ENCODE measurements around the gene MAGEA1.
"Not testable (repeated sequence)": the region's sequence is repeated elsewhere in the genome, so short reads cannot be mapped to it uniquely, and the experiment has no call there.

The MAGEA1 gene, protein sequence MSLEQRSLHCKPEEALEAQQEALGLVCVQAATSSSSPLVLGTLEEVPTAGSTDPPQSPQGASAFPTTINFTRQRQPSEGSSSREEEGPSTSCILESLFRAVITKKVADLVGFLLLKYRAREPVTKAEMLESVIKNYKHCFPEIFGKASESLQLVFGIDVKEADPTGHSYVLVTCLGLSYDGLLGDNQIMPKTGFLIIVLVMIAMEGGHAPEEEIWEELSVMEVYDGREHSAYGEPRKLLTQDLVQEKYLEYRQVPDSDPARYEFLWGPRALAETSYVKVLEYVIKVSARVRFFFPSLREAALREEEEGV

GRCh38 chrX:153179131-153179530 is at the start of gene MAGEA1:
TSS of gene MAGEA1 (plus strand) at chrX:153179284. CDS start at chrX:153182390, 3,106 bp downstream.
- DNase-seq, result no peak

GRCh38 chrX:153132924-153133323 is 46.2 kb upstream of the MAGEA1 start:
- DNase-seq, result not testable (repeated sequence)

GRCh38 chrX:153139074-153139473 is 40.0 kb upstream of the MAGEA1 start:
- not testable (repeated sequence) for DNase-seq

DNA sequence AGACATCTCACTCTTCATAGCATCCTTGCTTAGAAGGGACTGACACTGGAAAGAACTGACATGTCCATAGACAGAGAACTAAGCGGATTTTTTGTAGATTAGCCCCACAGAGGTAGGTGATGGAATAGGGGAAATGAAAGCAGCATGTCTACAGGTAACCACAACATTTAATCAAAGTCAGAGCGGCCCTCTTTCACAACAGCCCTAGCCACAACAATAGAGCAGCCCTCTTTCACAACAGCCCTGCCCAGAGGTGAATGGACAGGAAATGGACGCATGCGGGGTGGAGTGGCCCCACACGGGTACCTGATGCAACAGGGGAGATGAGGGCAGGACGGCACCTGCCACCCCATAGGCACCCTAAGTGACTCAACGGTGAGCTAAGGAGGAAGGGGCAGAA is 32.8 kb upstream of the MAGEA1 start:
- not testable (repeated sequence) for DNase-seq

DNA sequence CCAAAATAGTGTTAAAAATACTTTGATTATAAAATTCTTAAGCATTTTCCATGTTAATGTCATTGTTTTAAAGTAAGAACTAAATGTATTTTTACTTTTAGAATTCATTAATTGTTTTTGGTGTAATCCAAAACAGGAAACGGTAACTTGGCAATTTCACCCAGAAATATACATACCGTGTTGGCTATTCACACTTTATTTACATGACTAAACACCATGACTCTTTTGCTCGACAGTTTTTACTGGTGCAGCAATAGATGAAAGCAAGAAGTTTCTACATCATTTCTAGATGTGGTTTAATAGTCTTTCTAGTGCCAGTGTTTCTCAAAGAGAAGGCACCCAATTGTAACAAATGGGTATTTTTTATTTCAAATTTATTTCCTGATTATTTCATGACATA is 25.6 kb upstream of the MAGEA1 start:
- no peak for DNase-seq

- DNase-seq, result no peak
Measured at GRCh38 chrX:153157450-153157849, 21.6 kb upstream of the MAGEA1 start.

- no peak for DNase-seq
Measured at GRCh38 chrX:153158319-153158718, 20.8 kb upstream of the MAGEA1 start.

GRCh38 chrX:153161952-153162351 is 17.1 kb upstream of the MAGEA1 start:
- no peak for DNase-seq

DNA sequence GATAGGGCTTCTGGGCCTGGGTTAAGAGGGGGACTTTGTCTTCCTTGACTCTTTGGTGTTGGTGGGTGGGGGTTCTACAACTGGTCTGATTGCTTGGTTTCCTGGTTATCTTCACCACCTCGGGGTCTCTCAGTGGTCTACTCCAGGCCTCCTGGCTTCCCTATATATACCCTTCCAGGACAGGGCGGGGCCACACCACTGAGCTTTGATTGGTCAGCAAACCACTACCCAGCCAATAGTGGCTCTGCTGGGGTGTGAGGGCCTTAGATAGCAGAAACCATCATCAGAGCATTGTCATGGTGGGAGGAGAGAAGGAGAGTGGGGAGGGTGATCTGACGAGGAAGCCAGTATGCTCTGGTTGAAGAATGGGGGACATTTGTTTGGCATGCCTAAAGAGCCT is 14.4 kb upstream of the MAGEA1 start:
- no peak for DNase-seq

- DNase-seq, result not testable (repeated sequence)
Measured at GRCh38 chrX:153168423-153168822, 10.7 kb upstream of the MAGEA1 start.

GRCh38 chrX:153181822-153182221 is 2.7 kb downstream of the MAGEA1 start:
- DNase-seq, result no peak

- no peak for DNase-seq
Measured at GRCh38 chrX:153184787-153185186, 5.7 kb downstream of the MAGEA1 start.

DNA sequence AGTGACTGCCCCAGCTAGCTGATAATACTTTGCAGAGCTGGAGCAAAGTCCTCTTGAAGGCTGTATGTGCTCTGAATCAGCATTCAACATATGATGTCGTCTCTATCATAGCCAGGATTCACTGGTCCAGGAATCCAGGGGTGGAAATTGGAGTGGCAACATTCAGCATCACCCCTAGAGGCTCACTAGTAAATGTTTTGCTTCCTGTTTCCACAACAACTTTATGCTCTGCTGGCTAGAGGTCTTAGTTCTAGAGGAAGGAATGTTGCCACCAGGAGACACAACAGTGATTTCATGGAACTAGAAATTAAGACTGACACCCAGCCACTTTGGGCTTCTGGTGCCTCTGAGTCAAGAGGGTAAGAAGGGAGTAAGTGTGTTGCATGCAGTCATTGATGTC is 11.3 kb downstream of the MAGEA1 start:
- DNase-seq, result no peak

DNA sequence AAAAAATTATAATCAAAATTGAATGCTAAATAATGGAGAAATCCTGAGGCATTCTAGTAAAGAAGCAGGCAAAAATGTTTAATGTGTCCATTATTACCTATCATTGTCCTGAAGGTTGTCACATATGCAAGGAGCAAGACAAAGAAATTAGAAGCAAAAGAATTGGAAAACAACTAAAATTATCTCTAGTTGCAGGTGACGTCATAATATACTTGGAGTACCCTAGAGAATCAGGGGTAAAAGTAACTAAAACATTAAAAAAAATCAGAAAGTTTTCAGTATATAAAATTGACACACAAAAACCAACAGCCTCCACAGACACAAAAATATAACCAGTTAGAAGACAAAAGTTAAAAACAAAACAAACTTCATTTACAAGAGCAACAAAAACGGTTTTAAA is 21.4 kb downstream of the MAGEA1 start:
- no peak for DNase-seq

DNA sequence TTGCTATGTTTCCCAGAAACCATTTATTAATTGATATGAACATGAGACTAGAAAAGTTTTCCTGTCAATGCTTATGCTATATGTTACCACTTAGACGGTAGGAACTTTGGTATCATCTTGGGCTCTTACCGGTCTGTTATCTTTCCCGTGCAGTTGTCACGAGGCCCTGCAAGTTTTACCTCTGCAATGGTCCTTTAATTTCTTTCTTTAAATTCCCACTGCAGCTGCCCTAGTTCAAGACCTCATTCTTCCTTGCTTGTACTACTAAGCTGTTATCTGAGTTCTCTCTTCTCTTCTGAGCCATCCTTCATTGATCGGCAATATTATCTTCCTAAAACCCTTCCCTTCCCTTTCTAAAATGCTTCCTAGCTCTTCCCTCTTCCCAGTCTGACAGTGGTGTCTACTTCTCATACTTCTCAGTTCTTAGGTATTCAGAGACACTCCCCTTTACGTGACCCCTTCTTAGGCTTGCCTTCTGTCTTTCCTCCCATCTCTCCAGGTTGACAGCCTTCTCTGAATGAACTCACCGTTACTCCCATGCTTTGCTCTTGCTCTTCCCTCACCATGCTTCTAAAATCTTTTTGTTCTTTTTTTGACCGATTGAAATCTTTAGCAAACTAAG is 27.5 kb downstream of the MAGEA1 start:
- DNase-seq, result no peak

DNA sequence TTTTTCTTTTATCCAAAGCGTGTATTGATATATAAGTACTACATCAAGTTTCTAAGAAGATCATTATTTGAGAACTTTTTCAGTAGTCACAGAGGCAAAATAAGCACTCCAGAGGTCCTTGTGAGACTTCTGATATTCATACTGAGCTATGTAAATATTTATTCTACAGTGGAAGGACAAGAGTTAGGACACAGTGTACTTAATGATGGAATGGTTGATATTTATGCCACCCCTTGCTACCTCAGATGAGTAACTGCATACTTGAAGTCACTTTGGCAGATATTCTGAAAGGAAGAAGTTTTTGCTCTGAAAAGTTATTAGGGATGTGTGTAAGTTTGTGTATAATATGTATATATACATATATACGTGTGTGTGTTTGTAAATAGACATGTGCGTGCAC is 30.3 kb downstream of the MAGEA1 start:
- no peak for DNase-seq

- DNase-seq, result no peak
Measured at GRCh38 chrX:153214934-153215333, 35.9 kb downstream of the MAGEA1 start.

DNA sequence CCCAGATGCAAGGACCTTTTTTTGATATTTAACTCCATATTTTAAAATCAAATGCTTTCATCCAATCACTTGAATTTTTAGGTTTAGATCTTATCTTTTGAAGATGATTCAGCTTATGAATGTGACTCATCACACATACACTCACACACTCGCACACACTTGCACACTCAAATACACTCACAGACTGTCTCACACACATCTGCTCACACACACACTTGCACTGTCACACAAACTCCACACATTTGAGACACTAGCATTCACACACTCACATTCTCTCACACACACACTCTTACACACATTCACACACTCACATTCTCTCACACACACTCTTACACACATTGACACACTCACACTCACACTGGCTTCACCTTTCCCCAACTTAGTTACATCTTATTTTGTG is 37.8 kb downstream of the MAGEA1 start:
- DNase-seq, result no peak

DNA sequence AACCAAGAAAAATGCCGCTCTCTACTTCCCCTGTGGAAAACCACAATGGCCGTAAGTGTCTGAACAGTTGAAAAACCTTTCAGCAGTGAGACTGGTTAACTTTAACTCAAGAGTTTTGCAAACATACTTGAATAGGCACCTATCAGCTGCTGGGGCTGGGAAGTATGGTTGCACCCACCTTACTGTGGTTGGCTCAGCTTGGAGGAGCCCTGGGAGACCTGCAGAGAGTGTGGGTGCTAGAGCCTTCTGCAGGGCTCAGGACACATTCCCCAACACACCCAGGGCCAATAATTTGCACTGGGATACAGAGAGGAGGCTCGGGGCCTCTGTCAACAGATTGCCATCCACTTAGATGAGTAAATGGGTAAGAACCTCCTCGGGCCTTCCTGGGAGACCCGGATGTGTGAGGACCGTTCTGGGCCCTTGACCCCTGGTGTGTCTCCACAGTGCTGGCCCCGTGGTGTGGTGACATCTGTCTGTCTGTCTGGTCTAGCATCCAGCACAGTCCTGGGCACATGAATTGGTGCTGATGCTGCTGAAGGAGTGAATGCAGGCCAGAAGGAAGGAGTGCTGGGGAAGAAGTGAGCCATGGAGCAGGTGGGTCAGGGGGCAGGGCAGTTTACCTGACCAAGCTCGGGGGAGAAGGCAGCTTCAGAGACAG is 46.5 kb downstream of the MAGEA1 start:
- no peak for DNase-seq

GRCh38 chrX:153226344-153227185 is 47.5 kb downstream of the MAGEA1 start:
- DNase-seq, result peak; percentile 23
